ENCODE results near the gene RSPH9.
A peak's percentile ranks its signal among the peaks of the same experiment; 100 is the strongest.

Gene RSPH9

DNA sequence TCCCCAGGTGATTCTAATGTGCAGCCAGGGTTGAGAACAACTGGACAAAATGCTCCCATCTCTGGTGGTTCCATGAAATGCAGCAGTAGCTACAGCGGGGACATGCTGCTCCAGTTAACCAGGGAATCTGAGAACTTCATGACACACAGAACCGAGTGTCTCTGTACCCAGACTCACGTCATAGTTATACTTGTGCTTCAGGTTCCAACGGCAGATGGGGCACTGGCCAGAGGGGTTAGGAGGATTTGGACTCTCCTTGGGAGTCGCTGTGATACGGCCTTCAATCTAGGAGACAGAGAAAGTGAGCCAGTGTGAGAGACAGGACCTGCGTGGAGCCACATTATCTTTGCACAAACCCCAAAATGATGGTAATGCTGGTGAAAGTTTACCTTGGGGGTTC lies 33.5 kb downstream of the RSPH9 start:
- DNase-seq (ENCODE audit: low read depth) = no peak
- TF ChIP-seq, protein P1, sequence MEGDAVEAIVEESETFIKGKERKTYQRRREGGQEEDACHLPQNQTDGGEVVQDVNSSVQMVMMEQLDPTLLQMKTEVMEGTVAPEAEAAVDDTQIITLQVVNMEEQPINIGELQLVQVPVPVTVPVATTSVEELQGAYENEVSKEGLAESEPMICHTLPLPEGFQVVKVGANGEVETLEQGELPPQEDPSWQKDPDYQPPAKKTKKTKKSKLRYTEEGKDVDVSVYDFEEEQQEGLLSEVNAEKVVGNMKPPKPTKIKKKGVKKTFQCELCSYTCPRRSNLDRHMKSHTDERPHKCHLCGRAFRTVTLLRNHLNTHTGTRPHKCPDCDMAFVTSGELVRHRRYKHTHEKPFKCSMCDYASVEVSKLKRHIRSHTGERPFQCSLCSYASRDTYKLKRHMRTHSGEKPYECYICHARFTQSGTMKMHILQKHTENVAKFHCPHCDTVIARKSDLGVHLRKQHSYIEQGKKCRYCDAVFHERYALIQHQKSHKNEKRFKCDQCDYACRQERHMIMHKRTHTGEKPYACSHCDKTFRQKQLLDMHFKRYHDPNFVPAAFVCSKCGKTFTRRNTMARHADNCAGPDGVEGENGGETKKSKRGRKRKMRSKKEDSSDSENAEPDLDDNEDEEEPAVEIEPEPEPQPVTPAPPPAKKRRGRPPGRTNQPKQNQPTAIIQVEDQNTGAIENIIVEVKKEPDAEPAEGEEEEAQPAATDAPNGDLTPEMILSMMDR (conservative IDR thresholded peaks at IDR 0.05; ENCODE audit: control insufficient read depth, insufficient read depth, low read depth, low read length) = no peak
- H3K4me3 ChIP-seq (ENCODE audit: control insufficient read depth, low read depth, low read length) = no peak overlapping the region

DNA sequence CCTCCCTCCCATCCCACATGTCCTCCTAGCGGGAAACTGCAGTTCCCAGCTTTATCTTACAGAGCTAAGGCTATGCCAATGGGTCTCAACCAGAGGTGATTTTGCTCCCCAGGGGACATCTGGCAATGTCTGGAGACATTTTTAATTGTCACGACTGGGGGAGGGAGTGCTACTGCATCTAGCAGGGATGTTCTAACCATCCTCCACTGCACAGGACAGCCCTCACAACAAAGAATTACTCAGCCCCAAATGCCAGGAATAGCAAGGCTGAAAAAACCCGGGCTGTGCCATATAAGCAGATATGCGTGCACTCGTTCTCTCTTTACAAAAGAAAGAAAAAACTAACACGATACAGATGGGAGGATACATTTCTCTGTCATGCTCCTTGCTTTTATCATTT lies 34.2 kb downstream of the RSPH9 start:
- no peak for DNase-seq (ENCODE audit: low read depth)
- no peak overlapping the region for H3K4me3 ChIP-seq (ENCODE audit: control insufficient read depth, low read depth, low read length)
- TF ChIP-seq, protein P1 (conservative IDR thresholded peaks at IDR 0.05; ENCODE audit: control insufficient read depth, insufficient read depth, low read depth, low read length) = no peak

DNA sequence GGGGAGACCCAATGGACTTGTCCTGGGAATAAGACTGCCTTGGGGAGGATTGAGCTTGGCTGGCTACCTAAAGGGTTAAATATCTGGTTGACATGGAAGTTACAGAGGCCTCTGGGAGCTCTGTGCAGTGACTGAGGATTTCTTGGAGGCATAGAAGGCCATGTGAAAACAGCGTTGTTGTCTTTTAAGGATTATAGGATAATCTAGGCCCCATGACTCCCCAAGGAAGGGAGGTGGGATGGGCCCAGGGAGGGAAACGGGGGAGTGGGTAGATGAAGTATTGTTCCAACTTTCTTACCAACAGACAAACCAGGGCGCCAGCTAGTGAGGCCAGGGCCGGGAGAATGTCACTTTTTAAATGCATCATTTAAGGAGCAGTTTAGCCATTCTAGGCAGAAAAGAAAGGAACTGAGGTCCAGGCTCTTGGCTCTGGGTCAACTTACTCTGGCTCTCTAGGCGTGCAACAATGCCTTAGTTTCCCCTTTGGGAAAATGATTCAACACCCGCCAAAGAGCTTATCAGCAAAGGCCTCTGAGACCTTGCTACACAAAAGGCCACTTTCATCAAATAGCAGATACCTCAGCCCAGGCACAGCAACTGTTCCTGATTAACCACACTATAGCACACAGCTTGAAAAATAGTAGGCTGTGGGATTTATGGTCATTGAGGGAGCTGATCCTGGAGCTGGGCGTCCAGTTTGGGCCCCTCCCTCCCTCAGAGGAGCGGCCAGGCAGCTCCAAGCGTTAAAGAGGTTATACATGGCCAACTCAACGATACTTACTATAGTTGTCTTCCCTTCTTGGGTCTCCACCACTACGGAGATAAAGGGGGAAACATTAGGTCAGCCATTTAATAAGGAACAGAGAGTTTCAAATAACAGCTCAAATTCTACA lies 35.7 kb downstream of the RSPH9 start:
- no peak overlapping the region for H3K4me3 ChIP-seq (ENCODE audit: control insufficient read depth, low read depth, low read length)
- DNase-seq (ENCODE audit: low read depth) = no peak
- TF ChIP-seq, protein P1 (conservative IDR thresholded peaks at IDR 0.05; ENCODE audit: control insufficient read depth, insufficient read depth, low read depth, low read length) = no peak

DNA sequence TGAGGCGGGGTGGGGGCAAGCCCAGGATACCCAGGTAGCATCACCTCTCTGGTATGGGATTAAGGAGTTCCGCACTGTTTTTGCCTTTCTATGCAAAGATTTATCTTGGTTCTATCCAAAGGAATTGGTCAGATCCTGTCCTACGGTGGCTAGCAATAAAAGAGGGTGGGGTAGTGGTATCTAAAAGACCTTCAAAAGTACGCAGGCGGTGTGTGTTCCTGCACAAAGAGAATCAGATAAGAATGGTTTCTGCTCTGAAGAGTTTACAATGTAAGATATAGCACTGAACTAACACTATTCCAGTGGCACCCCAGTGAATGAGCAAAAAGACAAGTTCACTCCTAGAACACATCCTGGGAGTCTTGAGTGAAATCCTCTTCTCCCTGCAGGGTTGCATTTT lies 36.5 kb downstream of the RSPH9 start:
- H3K4me3 ChIP-seq (ENCODE audit: control insufficient read depth, low read depth, low read length) = no peak overlapping the region
- TF ChIP-seq, protein P1 (conservative IDR thresholded peaks at IDR 0.05; ENCODE audit: control insufficient read depth, insufficient read depth, low read depth, low read length) = no peak
- DNase-seq (ENCODE audit: low read depth) = no peak

DNA sequence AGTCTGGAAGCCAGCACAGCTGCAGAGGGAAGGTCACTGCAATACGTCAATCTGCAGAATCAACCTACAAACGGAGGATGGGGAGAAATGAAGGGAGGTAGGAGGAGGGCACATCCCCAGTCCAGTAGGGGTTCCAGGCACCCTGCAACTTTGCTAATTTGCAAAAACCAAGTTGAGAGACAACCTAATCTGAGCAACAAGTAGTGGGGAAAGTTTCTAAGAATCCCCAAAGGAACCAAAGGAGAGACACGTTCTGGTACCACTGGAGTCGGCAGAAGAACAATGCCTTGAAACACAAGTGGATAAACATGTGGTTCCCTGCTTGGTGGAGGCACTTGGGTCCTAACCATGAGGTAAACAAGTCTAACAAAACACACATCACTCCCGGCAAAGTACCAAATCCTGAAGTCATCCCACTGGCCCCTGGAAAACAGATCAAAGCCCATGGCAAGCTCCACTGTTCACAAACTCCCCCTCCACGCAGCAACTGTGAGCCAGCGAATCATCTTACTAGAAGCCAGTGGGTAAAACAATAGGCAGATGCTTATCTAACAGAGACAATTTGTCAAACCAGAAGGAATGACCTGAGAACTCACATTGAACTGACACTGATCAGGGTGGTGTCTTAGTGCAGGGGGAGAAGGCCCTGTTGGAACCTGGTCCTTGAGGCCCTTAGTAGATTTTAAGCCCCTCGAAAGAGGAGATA lies 38.0 kb downstream of the RSPH9 start:
- H3K4me3 ChIP-seq (ENCODE audit: control insufficient read depth, low read depth, low read length) = no peak overlapping the region
- TF ChIP-seq, protein P1 (conservative IDR thresholded peaks at IDR 0.05; ENCODE audit: control insufficient read depth, insufficient read depth, low read depth, low read length) = no peak
- peak; percentile 36 for DNase-seq (ENCODE audit: low read depth)

DNA sequence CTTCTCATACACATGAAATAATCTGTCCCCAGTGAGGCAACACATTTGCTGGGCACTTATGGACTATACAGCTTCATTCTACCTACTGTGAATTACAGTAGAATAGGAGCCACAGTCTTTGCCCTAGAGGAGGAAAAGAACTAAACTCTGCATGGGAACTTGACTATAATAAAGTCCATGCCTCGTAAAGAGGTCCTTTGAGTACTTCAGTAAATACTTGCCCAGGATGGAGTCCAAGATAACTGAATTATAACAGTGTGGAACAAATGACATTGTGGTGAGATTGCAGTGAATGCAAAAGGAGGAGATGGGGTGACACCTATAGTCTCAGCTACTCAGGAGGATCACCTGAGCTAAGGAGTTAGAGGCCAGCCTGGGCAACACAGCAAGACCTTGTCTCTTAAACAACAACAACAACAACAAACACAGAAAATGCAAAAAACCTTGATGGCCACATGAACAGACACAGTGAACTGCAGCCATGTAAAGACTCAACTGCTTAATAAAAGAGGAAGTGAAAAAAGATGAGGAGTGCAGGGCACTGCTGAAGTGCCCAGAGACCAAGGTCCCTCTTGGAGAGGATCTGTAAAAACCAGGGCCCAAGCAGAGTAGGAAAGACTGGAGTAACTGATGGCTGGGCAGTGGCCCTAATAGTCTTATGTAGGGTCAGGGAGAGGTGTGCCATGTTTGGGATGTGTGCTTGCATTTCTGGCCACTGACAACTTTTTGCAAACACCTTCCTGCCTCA lies 39.0 kb downstream of the RSPH9 start:
- H3K4me3 ChIP-seq (ENCODE audit: control insufficient read depth, low read depth, low read length) = no peak overlapping the region
- TF ChIP-seq, protein P1 (conservative IDR thresholded peaks at IDR 0.05; ENCODE audit: control insufficient read depth, insufficient read depth, low read depth, low read length) = no peak
- no peak for DNase-seq (ENCODE audit: low read depth)

Measured in fibroblast of mammary gland (primary cell).